ENCODE data around the gene TRIM65. TPM values are rescaled to one million over a fixed set of nuclear protein-coding genes. Genes with fewer than 3 reads are reported as not detected.

Gene TRIM65
- total and polyA plus RNA-seq, 2 of the 13 experiments (the other 11 are each of a cell fraction or from before 2014, with no cell fraction given): 10.3 to 22.4 TPM

- TF ChIP-seq HBP1 (CRISPR knock-in tag; IDR thresholded peaks at IDR 0.05; ENCODE audit: low read depth): peak; percentile 34; the same call in 1 of the 2 replicates
- peak; percentile 36; the same call in 1 of the 2 replicates for TF ChIP-seq ZNF609 (CRISPR knock-in tag; IDR thresholded peaks at IDR 0.05; ENCODE audit: borderline replicate concordance)
- peak; percentile 53; the same call in 1 of the 2 replicates for TF ChIP-seq ZNF225 (CRISPR knock-in tag; IDR thresholded peaks at IDR 0.05)
- no peak for TF ChIP-seq ZBTB39 (CRISPR knock-in tag; IDR thresholded peaks at IDR 0.05)
- peak; percentile 90 for TF ChIP-seq ZBTB2 (CRISPR knock-in tag; IDR thresholded peaks at IDR 0.05; ENCODE audit: low read depth)
- peak; percentile 51; the same call in 1 of the 2 replicates for TF ChIP-seq CBX5 (CRISPR knock-in tag; IDR thresholded peaks at IDR 0.05; ENCODE audit: borderline replicate concordance)
- no peak for TF ChIP-seq ZNF720 (CRISPR knock-in tag; IDR thresholded peaks at IDR 0.05)
- no peak for TF ChIP-seq ZBTB33 (CRISPR knock-in tag; IDR thresholded peaks at IDR 0.05)
- no peak for TF ChIP-seq HMGA1 (CRISPR knock-in tag; conservative IDR thresholded peaks at IDR 0.05)
- peak; percentile 72 for TF ChIP-seq GABPB1 (CRISPR knock-in tag; IDR thresholded peaks at IDR 0.05)
Measured at GRCh38 chr17:75896415-75897159, at the start of gene TRIM65 (continued).

Data from HepG2 (cell line).